ENCODE measurements around the gene URB2. TPM values are rescaled to one million over a fixed set of nuclear protein-coding genes. Genes with fewer than 3 reads are reported as not detected.

Gene URB2
- total RNA-seq, 1 experiment from 2014 or later, result 53.2 TPM

DNA sequence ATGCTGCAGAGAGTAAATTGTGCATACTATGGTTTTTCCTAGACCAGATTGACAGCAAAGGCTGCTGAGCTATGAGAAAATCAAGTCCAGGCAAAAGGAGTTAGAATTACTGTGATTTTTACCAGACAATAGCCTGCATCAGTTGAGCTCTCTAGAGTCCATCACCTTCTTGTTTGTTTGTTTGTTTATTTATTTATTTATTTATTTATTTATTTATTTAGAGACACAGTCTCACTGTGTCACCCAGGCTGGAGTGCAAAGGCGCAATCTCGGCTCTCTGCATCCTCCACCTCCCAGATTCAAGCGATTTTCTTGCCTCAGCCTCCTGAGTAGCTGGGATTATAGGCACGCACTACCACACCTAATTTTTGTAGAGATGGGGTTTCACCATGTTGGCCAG lies 43.3 kb upstream of the URB2 start:
- Histone ChIP-seq H2BK120ac (ENCODE audit: low read depth, low read length, poor library complexity, severe bottlenecking) (no peak overlapping the region), H3K23ac (ENCODE audit: insufficient read length, low read depth, low read length) (no peak overlapping the region), H2AFZ (ENCODE audit: low read length) (no peak overlapping the region), H3T11ph (ENCODE audit: low read length) (no peak overlapping the region), H4K91ac (ENCODE audit: insufficient read length, low read depth, low read length) (no peak overlapping the region), H3K4ac (ENCODE audit: low read depth, low read length) (no peak overlapping the region), H2BK20ac (ENCODE audit: low read depth, low read length, poor library complexity, severe bottlenecking) (no peak overlapping the region), H3K14ac (ENCODE audit: insufficient read depth, low read length) (no peak overlapping the region), H4K5ac (ENCODE audit: insufficient read length, low read depth, low read length) (no peak overlapping the region), H3K9ac (ENCODE audit: extremely low read depth, insufficient read length, low read length) (no peak overlapping the region), H2BK12ac (ENCODE audit: insufficient read length, low read depth, low read length) (no peak overlapping the region), H3K9me3 (ENCODE audit: control insufficient read depth, low read depth, low read length) (no peaks in the 10 kb centered on the region), H4K20me1 (ENCODE audit: control insufficient read depth, insufficient read depth, insufficient read length) (no peaks in the 10 kb centered on the region), H3K27me3 (ENCODE audit: insufficient read depth, low read length) (no peaks in the 10 kb centered on the region), H4K8ac (replicated peaks; ENCODE audit: insufficient read length, low read depth, low read length) (no peak overlapping the region), H2BK15ac (ENCODE audit: low read depth, low read length) (no peak overlapping the region), H3K23me2 (ENCODE audit: insufficient read length, low read depth, low read length, poor library complexity, severe bottlenecking) (no peaks in the 10 kb centered on the region), H3K4me2 (ENCODE audit: insufficient read depth, insufficient read length, low read length) (no peak overlapping the region), H3K18ac (ENCODE audit: insufficient read length, low read depth, low read length) (no peak overlapping the region), H3K79me2 (ENCODE audit: insufficient read depth, low read length) (no peaks in the 10 kb centered on the region), H3K4me1 (ENCODE audit: insufficient read depth, low read length) (no peaks in the 10 kb centered on the region; the same call in 1 of the 2 replicates), H3K79me1 (ENCODE audit: insufficient read depth, low read depth, low read length, poor library complexity, severe bottlenecking) (no peaks in the 10 kb centered on the region), H2AK5ac (ENCODE audit: insufficient read length, low read length) (no peak overlapping the region), H2BK5ac (ENCODE audit: insufficient read length, low read length) (no peak overlapping the region), H3K27ac (ENCODE audit: insufficient read length, low read depth, low read length) (no peak overlapping the region), H3K56ac (ENCODE audit: insufficient read length, low read depth, low read length) (no peak overlapping the region)
- H3K9me3 Mint-ChIP-seq, result no peaks in the 10 kb centered on the region; a peak in 1 of 5 replicates
- no peak for DNase-seq
- H3K27ac Mint-ChIP-seq, result no peak overlapping the region; a peak in 1 of 7 replicates
- H3K27me3 Mint-ChIP-seq (ENCODE audit: low read depth), result no peaks in the 10 kb centered on the region
- no peak overlapping the region for H3K4me3 Mint-ChIP-seq
- TF ChIP-seq, protein P1, sequence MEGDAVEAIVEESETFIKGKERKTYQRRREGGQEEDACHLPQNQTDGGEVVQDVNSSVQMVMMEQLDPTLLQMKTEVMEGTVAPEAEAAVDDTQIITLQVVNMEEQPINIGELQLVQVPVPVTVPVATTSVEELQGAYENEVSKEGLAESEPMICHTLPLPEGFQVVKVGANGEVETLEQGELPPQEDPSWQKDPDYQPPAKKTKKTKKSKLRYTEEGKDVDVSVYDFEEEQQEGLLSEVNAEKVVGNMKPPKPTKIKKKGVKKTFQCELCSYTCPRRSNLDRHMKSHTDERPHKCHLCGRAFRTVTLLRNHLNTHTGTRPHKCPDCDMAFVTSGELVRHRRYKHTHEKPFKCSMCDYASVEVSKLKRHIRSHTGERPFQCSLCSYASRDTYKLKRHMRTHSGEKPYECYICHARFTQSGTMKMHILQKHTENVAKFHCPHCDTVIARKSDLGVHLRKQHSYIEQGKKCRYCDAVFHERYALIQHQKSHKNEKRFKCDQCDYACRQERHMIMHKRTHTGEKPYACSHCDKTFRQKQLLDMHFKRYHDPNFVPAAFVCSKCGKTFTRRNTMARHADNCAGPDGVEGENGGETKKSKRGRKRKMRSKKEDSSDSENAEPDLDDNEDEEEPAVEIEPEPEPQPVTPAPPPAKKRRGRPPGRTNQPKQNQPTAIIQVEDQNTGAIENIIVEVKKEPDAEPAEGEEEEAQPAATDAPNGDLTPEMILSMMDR (conservative IDR thresholded peaks at IDR 0.05), result no peak
- no peaks in the 10 kb centered on the region for H3K36me3 Mint-ChIP-seq (ENCODE audit: insufficient read depth in 1 of 3, low read depth in 3 of 3)
- WGBS (ENCODE audit: extremely low coverage, insufficient read length, low lambda C conversion rate), result no CpG with 5 or more reads among the region's 4 CpGs
- peaks cover 9 to 13% of the 10 kb centered on the region in 2 experiments for H3K4me1 Mint-ChIP-seq

Measured in H9 (cell line).